Epidermal melanocyte (primary cell): ENCODE measurements around the gene B9D1.

ENCODE experiments used
- DNase-seq: peaks from one replicate; pipeline ENCODE4 v3.0.0; 2011; ENCODE audit warnings: low spot score; ENCODE audit not compliant: insufficient read length

Gene B9D1, protein sequence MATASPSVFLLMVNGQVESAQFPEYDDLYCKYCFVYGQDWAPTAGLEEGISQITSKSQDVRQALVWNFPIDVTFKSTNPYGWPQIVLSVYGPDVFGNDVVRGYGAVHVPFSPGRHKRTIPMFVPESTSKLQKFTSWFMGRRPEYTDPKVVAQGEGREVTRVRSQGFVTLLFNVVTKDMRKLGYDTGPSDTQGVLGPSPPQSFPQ

DNA sequence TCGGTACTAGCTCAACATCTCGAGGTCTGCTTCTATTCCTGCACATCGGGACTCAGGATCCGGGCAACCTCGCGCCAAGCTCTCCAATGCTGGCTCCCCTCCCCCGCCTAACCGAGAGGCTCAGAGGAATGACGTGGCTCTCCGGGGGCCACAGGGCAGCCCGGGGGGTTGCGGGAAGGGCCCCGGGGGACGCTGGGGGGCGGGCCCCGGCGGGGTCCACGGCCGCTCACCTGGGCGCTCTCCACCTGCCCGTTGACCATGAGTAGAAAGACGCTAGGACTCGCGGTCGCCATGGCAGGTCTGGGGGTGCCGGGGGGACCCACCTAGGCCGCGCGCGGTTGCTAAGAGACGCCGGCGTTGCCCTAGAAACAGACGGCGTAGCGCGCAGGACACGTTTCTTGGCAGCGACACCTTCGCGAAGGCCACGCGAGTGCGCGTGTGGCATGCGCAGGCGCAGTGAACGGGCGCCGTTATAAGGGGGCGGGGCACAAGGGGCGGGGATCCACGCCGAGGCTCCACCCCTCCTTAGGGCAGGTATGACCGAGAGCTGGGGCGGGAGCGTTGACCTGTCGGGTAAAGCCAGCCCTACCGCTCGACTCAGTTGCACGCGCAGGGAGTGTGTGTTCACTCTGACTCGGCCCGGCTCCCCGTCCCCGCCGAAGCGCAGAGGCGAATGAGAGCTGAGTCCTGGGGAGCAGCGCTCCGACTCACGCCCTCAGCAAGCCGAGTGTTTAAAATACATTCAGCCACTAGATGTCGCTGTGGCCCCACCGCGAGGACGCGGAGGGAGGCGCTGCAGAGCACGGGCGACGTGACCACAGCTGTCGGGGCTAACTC is at the start of gene B9D1:
Gene B9D1, minus strand, starts transcription at position 447 of the 837 bp plus-strand sequence. Its CDS starts 154 bp downstream, at position 293.
- DNase-seq: peak; percentile 93

DNA sequence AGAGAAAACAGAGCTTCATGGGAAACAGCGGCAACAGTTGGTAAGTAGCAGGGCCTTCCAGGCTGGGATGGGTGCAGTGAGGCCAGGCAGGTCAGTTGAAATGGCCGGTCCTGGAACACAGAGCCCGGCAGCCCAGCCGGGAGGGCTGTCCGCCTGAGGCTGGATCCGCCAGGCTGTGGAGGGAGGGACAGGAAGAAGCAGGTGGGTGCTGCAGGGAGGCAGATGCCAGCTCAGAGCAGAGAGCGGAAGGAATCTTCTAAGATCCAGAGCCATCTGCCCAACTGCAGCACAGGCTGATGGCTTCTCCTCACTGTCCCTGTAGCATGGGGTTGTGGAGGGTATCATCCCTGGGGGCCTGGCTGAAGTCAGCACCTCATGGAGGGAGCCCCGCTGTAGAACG is 49.1 kb upstream of the B9D1 start:
- DNase-seq: no peak

DNA sequence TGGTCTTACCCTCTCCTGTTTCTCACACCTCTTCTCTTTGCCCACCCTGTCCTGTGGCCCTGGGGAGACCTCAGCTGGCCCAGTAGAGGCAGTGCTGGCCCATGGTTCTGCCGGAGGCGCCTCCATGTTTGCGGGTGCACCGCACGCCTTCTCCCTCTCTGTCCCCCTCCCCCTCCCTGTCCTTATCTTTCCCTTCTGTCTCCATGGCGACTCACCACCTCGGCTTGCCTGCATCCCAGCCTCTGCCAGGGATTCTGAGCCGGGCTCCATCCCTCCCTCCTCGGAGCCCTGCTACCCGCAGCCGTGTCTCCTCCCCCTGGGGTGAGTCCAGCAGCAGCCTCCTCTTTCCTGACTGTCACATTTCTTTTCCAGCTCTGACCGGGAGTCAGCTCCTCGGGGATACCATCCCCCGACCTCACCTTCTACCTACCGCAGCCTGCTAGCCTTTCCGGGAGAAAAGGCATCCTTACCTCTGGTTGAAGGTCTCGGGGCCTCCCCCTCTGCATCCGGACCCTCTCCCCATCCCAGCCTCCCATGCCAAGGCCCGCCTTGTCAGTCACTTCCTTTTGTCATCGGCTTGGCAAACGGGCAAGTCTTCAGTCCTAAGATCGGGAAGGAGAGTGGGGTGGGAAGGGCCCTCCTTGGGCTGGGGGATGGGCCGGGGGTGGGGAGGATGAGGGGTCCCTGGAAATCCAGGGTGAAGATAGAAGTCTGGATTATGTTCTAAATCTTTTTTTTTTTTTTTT is 48.5 kb upstream of the B9D1 start, which contains the start of gene RNF112:
Gene RNF112, plus strand, starts transcription at position 358 of the 746 bp plus-strand sequence. Its CDS starts 177 bp downstream, at position 535.
- DNase-seq: no peak

DNA sequence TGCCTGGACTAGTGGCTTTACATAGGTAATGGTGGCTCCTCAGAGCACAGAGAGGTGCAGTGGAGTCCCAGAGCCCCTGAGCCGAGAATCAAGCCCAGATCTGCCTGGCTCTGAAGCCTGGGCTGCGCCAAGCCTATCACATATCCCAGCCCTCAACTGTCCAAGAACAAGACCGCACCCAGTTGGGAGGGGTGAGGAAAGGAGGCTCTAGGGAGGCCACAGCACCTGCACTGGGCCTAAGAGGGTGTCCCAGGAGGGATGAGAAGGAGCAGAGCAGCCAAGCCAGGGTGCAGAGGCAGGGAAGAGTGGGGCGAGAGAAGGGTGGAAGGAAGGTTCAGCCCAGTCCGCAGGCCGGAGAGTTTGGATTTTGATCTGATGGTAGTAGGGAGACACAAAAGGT is 47.6 kb upstream of the B9D1 start:
- no peak for DNase-seq

DNA sequence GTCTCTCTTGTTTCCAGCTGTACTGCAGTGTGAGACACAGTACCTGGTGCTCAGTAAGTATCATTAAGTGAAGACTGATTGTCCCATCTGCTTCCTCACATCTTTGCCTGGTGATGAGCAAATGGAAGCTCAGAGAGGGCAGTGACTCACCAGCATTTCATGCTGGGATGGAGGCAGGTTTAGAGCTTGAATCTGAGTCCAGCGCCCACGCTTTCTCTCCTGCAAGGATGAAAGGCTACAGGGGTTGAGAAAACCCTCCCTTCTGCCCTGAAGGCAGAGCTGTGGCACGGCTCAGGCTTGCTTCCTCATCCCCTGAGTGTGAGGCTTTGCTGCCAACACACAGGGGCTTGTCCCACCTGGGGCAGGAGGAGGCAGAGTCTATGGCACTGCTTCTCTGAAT is 47.0 kb upstream of the B9D1 start:
- DNase-seq: no peak

DNA sequence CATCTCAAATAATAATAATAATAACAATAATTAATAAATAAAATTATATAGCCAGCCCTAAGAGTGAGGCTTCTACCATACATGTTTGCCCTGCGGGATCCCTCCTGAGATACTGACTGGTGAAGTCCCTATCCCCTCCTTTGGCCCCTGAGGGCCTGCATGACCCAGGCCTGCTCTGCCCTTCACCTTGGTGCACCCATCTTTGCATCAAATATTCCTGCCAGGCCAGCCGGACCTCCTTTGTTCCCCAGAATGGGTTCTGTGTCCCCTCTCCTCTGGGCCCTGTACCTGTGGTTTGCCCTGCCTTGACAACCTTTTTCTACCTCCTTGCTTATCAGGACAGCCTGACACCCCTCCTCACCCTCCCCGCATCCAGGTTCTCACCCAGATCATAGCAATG is 46.5 kb upstream of the B9D1 start:
- no peak for DNase-seq

DNA sequence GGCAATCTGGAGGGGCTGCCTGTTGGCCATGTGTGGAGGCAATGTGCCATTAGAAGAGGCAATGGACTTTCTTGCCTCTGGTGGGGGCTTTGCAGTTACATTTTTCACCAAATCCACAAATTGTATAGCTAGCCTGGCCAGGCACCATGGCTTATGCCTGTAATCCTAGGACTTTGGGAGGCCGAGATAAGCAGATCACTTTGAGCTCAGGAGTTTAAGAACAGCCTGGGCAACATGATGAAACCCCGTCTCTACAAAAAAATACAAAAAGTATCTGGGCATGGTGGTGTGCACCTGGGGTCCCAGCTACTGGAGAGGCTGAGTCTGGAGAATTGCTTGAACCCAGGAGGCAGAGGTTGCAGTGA is 45.8 kb upstream of the B9D1 start:
- DNase-seq: no peak

DNA sequence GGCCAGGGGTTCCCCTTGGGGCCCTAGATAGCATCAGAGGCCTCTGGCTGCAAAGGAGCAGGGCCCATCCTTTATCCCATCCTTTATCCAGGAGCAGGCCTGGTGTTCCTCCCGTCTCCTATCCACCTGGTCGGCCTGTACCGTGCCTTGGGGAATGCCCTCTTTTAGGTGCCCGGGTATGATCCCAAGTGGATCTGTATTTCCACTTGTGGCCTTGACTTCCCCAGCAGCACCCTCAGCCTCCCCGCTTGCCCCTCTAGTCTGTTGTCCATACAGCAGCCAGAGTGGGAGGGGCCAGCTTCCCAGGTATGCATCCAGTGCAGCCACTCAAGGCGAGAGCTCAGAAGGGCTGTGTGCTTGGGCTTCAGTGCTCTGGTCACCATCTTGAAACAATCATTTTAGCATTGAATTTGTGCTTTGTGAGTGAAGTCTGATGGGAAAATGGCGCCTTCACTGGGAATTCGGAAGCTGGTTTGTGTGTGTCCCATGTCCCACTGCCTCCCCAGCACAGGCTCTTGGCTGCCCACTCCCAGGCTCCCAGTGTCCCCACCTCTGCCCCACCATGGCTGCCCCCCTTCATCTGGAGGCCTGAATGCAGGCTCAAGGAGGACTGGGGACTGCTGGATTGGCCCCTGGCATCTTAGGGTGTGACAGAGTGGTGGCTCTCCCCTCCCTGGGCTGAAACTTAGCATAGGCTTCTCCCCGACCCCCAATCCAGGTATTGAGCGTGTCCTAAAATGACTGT is 45.2 kb upstream of the B9D1 start:
- DNase-seq: no peak

DNA sequence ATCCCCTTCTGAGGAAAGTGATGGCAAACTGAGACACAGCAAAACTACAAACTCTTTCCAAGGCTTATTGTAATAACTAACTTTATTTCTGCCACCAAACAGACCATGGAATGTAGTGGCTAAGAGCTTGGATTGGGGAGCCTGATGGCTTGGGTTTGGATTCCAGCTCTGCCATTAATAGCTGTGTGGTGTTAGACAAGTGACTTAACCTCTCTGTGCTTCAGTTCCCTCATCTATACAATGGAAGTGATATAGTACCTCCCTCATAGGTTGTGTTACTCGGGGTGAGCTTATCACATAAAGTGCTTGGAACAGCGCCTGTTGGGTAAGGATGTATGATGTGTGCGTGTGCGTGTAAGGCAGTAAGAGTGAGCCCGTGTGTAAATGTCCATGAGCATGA is 42.6 kb upstream of the B9D1 start:
- DNase-seq: no peak

DNA sequence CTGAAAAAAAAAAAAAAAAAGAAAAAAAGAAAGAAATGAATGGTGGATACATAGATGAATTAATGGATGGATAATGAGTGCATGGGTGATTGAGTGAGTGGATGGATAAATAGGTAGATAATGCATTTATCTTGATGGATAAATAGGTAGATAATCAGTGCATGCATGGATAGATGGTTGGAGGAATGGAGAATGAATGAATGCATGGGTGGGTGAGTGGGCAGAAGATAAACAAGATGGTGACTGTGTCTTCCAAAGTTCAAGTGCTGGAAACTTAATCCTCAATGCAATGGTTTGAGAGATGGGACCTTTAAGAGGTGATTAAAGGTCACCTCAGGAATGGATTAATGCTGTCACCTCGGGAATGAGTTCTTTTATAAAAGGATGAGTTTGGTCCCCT is 41.7 kb upstream of the B9D1 start:
- DNase-seq: no peak

DNA sequence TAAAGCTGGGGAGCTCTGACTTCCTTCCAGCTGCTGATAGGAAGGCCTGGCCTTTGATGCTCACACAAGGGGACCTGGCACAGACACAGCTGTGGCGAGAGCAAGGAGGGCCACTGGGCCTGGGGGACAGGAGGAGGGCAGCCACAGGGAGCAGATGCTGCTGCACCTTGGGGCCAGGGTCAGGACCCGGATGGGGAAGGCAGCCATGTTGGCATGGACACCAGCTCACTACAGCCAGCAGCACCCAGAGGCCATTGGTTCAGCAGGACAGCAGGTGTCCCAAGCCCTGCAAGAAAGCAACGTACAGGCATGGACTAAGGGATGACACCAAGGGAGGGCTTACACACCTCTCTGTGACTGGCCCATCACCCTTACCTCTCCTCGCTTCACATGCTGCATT is 40.5 kb upstream of the B9D1 start:
- no peak for DNase-seq

DNA sequence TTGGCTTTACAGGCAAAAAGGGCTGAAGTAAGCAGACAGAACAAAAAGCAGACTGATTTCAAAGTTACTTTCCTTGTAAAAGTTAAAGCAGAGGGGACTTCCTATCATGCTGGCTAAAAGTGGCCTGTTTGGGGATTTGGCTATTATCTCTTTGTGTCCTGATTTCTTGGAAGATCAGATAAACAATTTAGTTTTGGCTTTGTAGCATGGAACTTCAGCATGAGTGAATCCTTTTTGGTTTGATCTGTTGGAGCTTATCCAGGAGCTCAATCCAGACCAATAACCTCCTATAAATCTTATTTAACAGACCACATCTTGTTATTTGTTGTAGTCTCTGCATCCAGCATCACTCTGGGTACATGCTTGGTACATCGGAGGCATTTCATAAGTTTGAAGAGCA is 39.6 kb upstream of the B9D1 start:
- DNase-seq: no peak

DNA sequence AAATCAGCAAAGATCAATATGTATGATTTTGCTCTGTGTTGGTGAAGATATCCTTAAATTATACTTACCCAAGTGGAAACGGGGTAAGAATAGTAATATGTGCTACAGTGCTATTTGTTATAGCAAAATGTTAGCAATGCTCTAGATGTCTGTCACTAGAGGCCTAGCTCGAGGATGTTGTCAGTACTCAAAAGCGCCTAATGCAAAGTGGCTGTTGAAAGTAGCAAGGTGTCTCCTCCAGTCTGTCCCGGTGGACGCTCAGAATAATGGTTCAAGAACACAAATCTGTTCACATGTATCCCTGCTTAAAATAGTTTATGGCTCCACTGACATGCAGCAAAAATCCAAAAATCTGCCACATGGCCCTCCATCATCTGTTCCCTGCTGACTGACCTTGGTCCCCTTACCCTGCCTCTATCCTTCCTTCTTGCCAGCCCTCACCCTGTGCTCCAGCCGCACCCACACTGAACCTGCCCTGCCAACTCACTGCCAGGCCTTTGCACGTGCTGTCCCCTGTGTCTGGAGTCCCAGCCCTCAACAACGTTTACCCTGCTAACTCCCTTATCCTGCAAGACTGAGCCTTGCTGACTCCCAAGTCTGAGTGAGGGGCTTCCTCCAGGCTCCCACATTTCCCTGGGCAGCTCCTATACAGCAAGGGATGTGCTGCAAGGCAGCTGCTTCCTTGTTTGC is 38.9 kb upstream of the B9D1 start:
- DNase-seq: no peak

DNA sequence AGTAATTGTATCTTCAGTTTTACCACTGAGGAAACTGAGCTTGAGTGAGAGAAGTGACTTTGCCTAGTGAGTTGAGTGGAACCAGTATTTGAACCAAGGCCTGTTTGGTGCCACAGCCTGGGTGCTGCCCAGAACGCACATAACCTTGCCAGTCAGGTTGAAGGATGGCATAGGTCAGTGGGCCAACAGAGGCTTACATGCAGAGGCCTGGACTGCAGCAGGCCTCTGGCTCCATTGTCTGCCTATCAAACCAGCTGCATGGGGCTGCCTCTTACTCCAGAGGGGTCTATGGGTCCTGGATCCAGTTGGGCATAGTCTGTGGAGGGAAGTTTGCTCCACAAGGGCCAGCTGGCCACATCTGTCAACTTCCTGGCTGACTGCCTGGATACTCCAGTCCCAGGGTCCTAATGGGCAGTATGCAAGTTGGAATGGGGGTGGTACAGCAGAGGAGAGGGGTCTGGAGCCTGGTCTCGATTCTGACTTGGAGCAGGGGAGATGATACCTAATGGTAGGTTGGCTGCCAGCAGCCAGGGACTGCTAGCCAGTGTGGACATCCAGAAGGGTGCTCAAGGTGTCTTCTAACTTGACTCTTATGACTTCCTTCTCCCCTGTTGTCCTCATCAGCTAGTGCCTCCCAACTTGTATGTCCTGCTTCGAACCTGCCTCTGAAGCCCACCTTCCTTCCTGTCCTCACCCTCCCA is 37.4 kb upstream of the B9D1 start:
- DNase-seq: no peak

DNA sequence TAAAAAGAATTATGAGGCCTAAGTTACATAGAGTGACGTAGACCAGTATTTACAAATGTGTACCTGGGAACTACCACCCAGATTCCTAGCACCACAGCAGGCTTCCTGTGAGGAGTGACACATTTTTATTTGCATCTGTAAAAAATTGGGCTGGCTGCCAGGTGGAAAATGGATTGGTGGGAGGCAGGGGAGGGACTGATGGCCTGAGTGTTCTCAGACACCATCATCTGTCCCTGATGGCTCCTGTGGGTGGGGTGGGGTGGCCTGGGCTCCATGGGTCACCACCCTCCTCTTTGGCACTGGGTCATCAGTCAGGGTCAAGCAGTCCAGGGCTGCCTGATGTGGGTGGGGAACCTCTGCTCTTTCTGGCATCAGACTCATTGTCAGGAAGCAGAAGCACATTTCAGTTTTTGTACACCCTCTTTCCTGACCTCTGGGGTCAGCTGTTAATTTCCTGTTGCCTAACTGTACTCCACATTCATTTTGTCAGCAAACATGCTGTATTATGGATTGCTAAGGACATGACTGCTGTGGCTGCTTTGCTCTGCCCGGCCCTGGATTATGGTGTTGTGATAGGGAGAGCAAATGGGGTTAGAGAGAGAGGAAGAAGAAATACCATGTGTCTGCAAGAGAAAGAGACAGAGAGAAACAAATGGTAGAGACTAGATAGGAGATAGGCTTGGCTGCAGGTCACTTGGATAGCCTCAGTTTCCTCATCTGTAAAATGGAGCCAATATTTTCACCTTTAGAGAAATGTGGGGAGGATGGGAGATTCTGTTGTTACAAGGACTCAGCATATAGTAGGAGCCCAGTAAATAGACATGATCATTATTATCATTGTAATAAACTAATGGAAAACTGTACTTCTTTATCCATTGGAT is 36.0 kb upstream of the B9D1 start:
- DNase-seq: no peak

DNA sequence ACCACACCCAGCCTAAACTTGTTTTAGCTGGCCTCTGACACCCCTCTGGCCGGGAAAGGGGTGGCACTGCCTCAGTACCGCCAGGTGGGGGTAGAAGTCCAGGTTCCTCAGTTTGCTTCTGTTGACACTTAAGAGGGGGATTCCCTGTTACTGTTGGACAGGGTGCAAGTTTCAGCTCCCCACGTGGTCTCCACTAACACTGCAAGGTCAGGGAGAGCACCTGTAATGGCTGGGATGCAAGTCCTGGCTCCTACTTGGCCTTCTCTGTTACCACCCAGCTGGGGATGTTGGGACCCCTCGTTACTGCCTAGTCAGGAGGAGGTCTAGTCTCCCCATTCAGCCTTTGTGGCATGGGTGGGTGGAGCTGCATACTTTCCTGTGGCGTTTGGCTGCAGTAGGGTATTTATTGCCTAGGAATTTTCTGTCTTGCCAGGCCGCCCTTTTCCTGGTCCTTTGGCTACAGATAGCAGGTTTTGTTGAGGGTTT is 35.1 kb upstream of the B9D1 start:
- DNase-seq: no peak

DNA sequence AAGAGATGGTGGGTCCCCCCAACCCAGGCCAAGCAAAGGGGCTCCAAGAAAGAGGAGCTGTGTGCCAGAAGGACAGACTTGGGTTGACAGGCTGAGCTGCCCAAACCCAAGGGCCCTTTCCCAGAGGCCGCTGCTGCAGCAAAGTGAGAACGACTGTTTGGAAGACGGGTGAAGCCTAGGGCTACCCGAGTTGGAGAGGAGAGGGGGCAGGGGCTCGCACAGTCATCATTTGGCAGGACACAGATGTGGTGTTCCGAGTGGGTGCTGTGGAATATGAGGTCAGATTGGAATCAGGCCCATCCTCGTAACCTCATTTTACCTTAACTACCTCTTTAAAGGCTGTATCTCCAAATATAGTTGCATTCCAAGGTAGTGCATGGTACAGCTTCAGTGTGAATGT is 29.8 kb upstream of the B9D1 start:
- no peak for DNase-seq

DNA sequence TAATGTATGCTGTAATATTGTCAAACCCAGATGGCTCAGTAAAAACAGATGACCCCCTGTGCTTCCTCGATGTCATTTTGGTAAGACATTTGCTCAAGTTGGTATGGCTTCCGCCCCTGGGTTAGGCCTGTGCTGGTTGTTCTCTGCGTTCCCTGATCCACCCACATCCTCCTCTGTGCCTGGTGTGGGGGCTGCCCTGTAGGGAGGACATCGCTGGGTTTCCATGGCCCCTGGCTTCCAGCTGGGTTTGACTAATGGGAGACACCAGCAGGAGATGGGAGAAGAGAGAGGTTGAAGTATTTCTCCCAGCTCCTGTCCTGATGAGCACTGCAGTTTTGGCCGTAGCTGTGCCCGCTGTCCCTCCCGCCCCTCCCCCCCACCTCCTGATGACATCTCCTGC is 28.9 kb upstream of the B9D1 start:
- DNase-seq: no peak

DNA sequence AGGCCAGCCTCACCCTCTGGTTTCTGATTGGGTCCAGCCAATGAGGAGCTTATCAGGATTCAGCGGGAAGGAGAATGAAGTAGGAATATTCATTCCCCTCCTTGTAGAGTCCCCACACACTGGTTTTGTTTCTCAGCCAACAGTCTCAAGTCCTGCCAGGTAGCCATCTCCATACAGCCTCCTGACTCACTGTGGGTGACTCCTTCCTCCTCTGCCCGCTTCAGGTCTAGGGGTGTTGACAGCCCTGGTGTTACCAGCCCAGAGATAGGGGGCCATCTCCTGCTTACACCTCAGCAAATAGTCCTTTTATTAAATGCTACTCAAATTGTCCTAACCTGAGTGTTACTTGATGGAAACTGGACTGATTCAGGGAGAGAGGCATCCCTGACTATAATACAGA is 28.4 kb upstream of the B9D1 start:
- no peak for DNase-seq
